Ascending aorta (tissue), 2 donors: Measurements from ENCODE around the gene WDR62. TPM values are rescaled to one million over a fixed set of nuclear protein-coding genes. Genes with fewer than 3 reads are reported as not detected.
A peak's percentile ranks its signal among the peaks of the same experiment; 100 is the strongest.

Experiments used
- DNase-seq, 2 donors: peaks; one replicate each; pipeline ENCODE4 v3.0.0-alpha.2; 2019; ENCODE audit warnings: low spot score in 2 of 2
- H3K27ac ChIP-seq, 2 donors: fragments of 200-600 bp; sonication (generic); one replicate each; pipeline ENCODE4 v1.5.1; 2016 to 2017; ENCODE audit warnings: mild to moderate bottlenecking in 1 of 2
- H3K27me3 ChIP-seq: fragments of 200-600 bp; sonication (generic); one replicate; pipeline ENCODE4 v1.5.1; 2017
- H3K36me3 ChIP-seq, 2 donors: fragments of 200-600 bp; sonication (generic); one replicate each; pipeline ENCODE4 v1.5.1; 2016
- H3K4me1 ChIP-seq, 2 donors: fragments of 200-600 bp; sonication (generic); one replicate each; pipeline ENCODE4 v1.5.1; 2016 to 2017; ENCODE audit warnings: mild to moderate bottlenecking in 1 of 2
- H3K4me3 ChIP-seq, 2 donors: fragments of 200-600 bp; sonication (generic); one replicate each; pipeline ENCODE4 v1.5.1; 2016 to 2017; ENCODE audit warnings: mild to moderate bottlenecking in 1 of 2
- H3K9me3 ChIP-seq, 2 donors: fragments of 200-600 bp; sonication (generic); one replicate each; pipeline ENCODE4 v1.5.1; 2016
- CTCF ChIP-seq, 3 experiments: fragments of 200-600 bp in 2 of 3; fragments of 450-650 bp in 1 of 3; sonication (generic) in 2 of 3; IDR thresholded peaks; one replicate each; pipeline ENCODE4 v1.5.1; 2016 to 2019; ENCODE audit warnings: antibody characterized with exemption in 3 of 3, mild to moderate bottlenecking in 1 of 3, moderate library complexity in 1 of 3
- intact Hi-C: fragments of 100-400 bp; cut with DNase I; formaldehyde crosslinking; loops from one replicate; pipeline ENCODE4 v1.15.1; 2023
- total RNA-seq: library from RNA; depleted of rRNA; stranded (reverse); fragments of >200 nt; gene quantifications from one replicate; pipeline ENCODE4 v1.1.0, GENCODE V29; 2016

The WDR62 gene
- total RNA-seq, 1 donor from 2014 or later: not detected

GRCh38 chr19:36111200-36111539, 56.5 kb downstream of the WDR62 start:
- DNase-seq: no peak
- Histone ChIP-seq H3K9me3 (no peaks in the 10 kb centered on the region), H3K4me1 (peaks cover under 1 to 10% of the 10 kb centered on the region in 2 donors), H3K4me3 (no peak overlapping the region), H3K36me3 (peaks cover 9 to 17% of the 10 kb centered on the region in 2 donors), H3K27ac (no peak overlapping the region), H3K27me3 (no peaks in the 10 kb centered on the region)
- intact Hi-C loops: loop anchor here (10.0 kb wide), 2 partner anchors 366 to 464 kb away; partner anchors contain the start of genes IGFLR1, LIN37, PSENEN and U2AF1L4
- TF ChIP-seq CTCF (IDR thresholded peaks at IDR 0.05): no peak

GRCh38 chr19:36112678-36113077, 58.0 kb downstream of the WDR62 start:
- no peak for TF ChIP-seq CTCF (IDR thresholded peaks at IDR 0.05)

GRCh38 chr19:36113425-36113824, 58.7 kb downstream of the WDR62 start:
- no peak for TF ChIP-seq CTCF (IDR thresholded peaks at IDR 0.05)
- Histone ChIP-seq H3K9me3 (no peaks in the 10 kb centered on the region), H3K27ac (no peak overlapping the region), H3K4me3 (peak overlapping the region; percentile 56 to 70), H3K4me1 (peaks cover 6 to 17% of the 10 kb centered on the region in 2 donors), H3K36me3 (peaks cover 17 to 29% of the 10 kb centered on the region in 2 donors), H3K27me3 (no peaks in the 10 kb centered on the region)
- no peak for DNase-seq
- intact Hi-C loops: loop anchor here (10.0 kb wide), 2 partner anchors 369 to 461 kb away; partner anchors contain the start of genes IGFLR1, LIN37, PSENEN and U2AF1L4

More at GRCh38 chr19:36112678-36113077, 58.0 kb downstream of the WDR62 start:
- intact Hi-C loops: loop anchor here (10.0 kb wide), 2 partner anchors 368 to 462 kb away; partner anchors contain the start of genes IGFLR1, LIN37, PSENEN and U2AF1L4
- Histone ChIP-seq H3K27me3 (no peaks in the 10 kb centered on the region), H3K4me1 (peaks cover 6 to 17% of the 10 kb centered on the region in 2 donors), H3K4me3 (no peak overlapping the region), H3K36me3 (peaks cover 13 to 22% of the 10 kb centered on the region in 2 donors), H3K27ac (no peak overlapping the region), H3K9me3 (no peaks in the 10 kb centered on the region)
- DNase-seq: no peak

GRCh38 chr19:36113894-36114720, 59.4 kb downstream of the WDR62 start:
- Histone ChIP-seq H3K9me3 (no peaks in the 10 kb centered on the region), H3K27ac (peak overlapping the region; percentile 80 to 84), H3K4me1 (peaks cover 6 to 17% of the 10 kb centered on the region in 2 donors), H3K36me3 (peaks cover 23 to 36% of the 10 kb centered on the region in 2 donors), H3K4me3 (peak overlapping the region; percentile 56 to 70), H3K27me3 (no peaks in the 10 kb centered on the region)
- TF ChIP-seq CTCF (IDR thresholded peaks at IDR 0.05): no peak
- intact Hi-C loops: loop anchor here (2.0 to 10.0 kb wide), 3 partner anchors 119 to 461 kb away; partner anchors contain the start of genes IGFLR1, LIN37, PSENEN and SDHAF1
- DNase-seq: peak in 1 of 2 donors; percentile 70

GRCh38 chr19:36114721-36115452, 60.2 kb downstream of the WDR62 start, which contains the start of gene POLR2I:
Gene POLR2I, minus strand, starts transcription at chr19:36114875. Its CDS starts 19 bp downstream, at chr19:36114856.
- intact Hi-C loops: loop anchor here (1.0 to 10.0 kb wide), 7 partner anchors 13 to 460 kb away; partner anchors contain the start of genes ALKBH6, IGFLR1, LIN37 and PSENEN
- Histone ChIP-seq H3K27ac (peak within 1 kb of the TSS; percentile 80 to 84), H3K4me3 (peak within 1 kb of the TSS; percentile 70 to 77), H3K36me3 (peaks cover 30 to 43% of the 10 kb centered on the region in 2 donors), H3K9me3 (no peaks in the 10 kb centered on the region), H3K4me1 (peaks cover 6 to 17% of the 10 kb centered on the region in 2 donors), H3K27me3 (no peaks in the 10 kb centered on the region)
- peak; percentile 100 for DNase-seq
- no peak for TF ChIP-seq CTCF (IDR thresholded peaks at IDR 0.05)
